Measurements from ENCODE around the gene THAP2. TPM values are rescaled to one million over a fixed set of nuclear protein-coding genes. Genes with fewer than 3 reads are reported as not detected.
"Not testable (repeated sequence)": the region's sequence is repeated elsewhere in the genome, so short reads cannot be mapped to it uniquely, and the experiment has no call there.

Gene THAP2
- total RNA-seq, 6 experiments from 2014 or later: 1.3 to 3.2 (median 2.0) TPM

GRCh38 chr12:71688961-71689570 lies 25.0 kb downstream of the THAP2 start:
- H3K4me1 ChIP-seq: peaks cover 0 to 14% (median 6%) of the 10 kb centered on the region in 4 donors
- TF ChIP-seq CTCF (IDR thresholded peaks at IDR 0.05) (no peak), POLR2A (IDR thresholded peaks at IDR 0.05) (no peak)
- ATAC-seq (no peak), DNase-seq (no peak)
- H3K27ac ChIP-seq: no peak overlapping the region
- no peak overlapping the region for H3K4me3 ChIP-seq
- 79% methylated on average over 5 of the region's 5 CpGs for WGBS (ENCODE audit: insufficient coverage, low coverage, low lambda C conversion rate, missing lambda C conversion rate)
- H3K36me3 ChIP-seq: no peaks in the 10 kb centered on the region
- no peaks in the 10 kb centered on the region for H3K9me3 ChIP-seq
- intact Hi-C loops (cut with DNase I): no loop called here
- H3K27me3 ChIP-seq: no peaks in the 10 kb centered on the region

- TF ChIP-seq POLR2A (IDR thresholded peaks at IDR 0.05) (no peak), CTCF (IDR thresholded peaks at IDR 0.05) (no peak)
- ATAC-seq: no peak
- Histone ChIP-seq H3K27me3 (no peaks in the 10 kb centered on the region), H3K36me3 (no peaks in the 10 kb centered on the region), H3K4me1 (peaks cover 0 to 35% (median 13%) of the 10 kb centered on the region in 4 donors), H3K9me3 (no peaks in the 10 kb centered on the region), H3K27ac (no peak overlapping the region), H3K4me3 (no peak overlapping the region)
- no peak for DNase-seq
- 81% methylated on average over 4 of the region's 4 CpGs for WGBS (ENCODE audit: insufficient coverage, low coverage, low lambda C conversion rate, missing lambda C conversion rate)
- intact Hi-C loops (cut with DNase I): no loop called here
Observed at GRCh38 chr12:71691504-71692129, 27.5 kb downstream of the THAP2 start.

- Histone ChIP-seq H3K27ac (no peak overlapping the region), H3K4me1 (peaks cover 0 to 23% (median 8%) of the 10 kb centered on the region in 4 donors), H3K27me3 (no peaks in the 10 kb centered on the region), H3K4me3 (no peak overlapping the region), H3K9me3 (no peaks in the 10 kb centered on the region), H3K36me3 (peaks cover 0 to 13% (median 0%) of the 10 kb centered on the region in 4 donors)
- ATAC-seq (no peak), DNase-seq (no peak)
- intact Hi-C loops (cut with DNase I): no loop called here
- no peak for TF ChIP-seq CTCF (IDR thresholded peaks at IDR 0.05)
- no peak for TF ChIP-seq POLR2A (IDR thresholded peaks at IDR 0.05)
- WGBS (ENCODE audit: insufficient coverage, low coverage, low lambda C conversion rate, missing lambda C conversion rate): 100% methylated on average over 5 of the region's 7 CpGs
Observed at GRCh38 chr12:71693126-71693525, 29.0 kb downstream of the THAP2 start.

- H3K27me3 ChIP-seq; intact Hi-C loops (cut with DNase I); H3K9me3 ChIP-seq; H3K4me3 ChIP-seq; DNase-seq; ATAC-seq: not testable (repeated sequence)
- peaks cover 0 to 15% (median 0%) of the 10 kb centered on the region in 4 donors for H3K36me3 ChIP-seq
- H3K4me1 ChIP-seq: peaks cover 0 to 23% (median 8%) of the 10 kb centered on the region in 4 donors
- peak overlapping the region in 1 of 3 donors; percentile 3 for H3K27ac ChIP-seq
- 73% methylated on average over 4 of the region's 5 CpGs for WGBS (ENCODE audit: insufficient coverage, low coverage, low lambda C conversion rate, missing lambda C conversion rate)
Observed at GRCh38 chr12:71693651-71694050, 29.6 kb downstream of the THAP2 start.

GRCh38 chr12:71694099-71694820 lies 30.2 kb downstream of the THAP2 start:
- TF ChIP-seq POLR2A (IDR thresholded peaks at IDR 0.05): no peak
- no peak for TF ChIP-seq CTCF (IDR thresholded peaks at IDR 0.05)
- no peaks in the 10 kb centered on the region for H3K9me3 ChIP-seq
- peaks cover 0 to 23% (median 8%) of the 10 kb centered on the region in 4 donors for H3K4me1 ChIP-seq
- H3K36me3 ChIP-seq: peaks cover 0 to 21% (median 0%) of the 10 kb centered on the region in 4 donors
- DNase-seq (no peak), ATAC-seq (peak; percentile 70 to 90 (median 84))
- intact Hi-C loops (cut with DNase I): no loop called here
- WGBS (ENCODE audit: insufficient coverage, low coverage, low lambda C conversion rate, missing lambda C conversion rate): 100% methylated on average over 1 of the region's 1 CpG
- H3K4me3 ChIP-seq: no peak overlapping the region
- H3K27ac ChIP-seq: peak overlapping the region in 1 of 3 donors; percentile 14
- H3K27me3 ChIP-seq: no peaks in the 10 kb centered on the region

Data from right lobe of liver (tissue), 6 donors.